ENCODE results near the gene CRYAB. TPM values are rescaled to one million over a fixed set of nuclear protein-coding genes. Genes with fewer than 3 reads are reported as not detected.

Gene CRYAB
- polyA plus RNA-seq, 2 of the 4 experiments (the other 2 are of a cell fraction), result 1.1 to 25.3 TPM

DNA sequence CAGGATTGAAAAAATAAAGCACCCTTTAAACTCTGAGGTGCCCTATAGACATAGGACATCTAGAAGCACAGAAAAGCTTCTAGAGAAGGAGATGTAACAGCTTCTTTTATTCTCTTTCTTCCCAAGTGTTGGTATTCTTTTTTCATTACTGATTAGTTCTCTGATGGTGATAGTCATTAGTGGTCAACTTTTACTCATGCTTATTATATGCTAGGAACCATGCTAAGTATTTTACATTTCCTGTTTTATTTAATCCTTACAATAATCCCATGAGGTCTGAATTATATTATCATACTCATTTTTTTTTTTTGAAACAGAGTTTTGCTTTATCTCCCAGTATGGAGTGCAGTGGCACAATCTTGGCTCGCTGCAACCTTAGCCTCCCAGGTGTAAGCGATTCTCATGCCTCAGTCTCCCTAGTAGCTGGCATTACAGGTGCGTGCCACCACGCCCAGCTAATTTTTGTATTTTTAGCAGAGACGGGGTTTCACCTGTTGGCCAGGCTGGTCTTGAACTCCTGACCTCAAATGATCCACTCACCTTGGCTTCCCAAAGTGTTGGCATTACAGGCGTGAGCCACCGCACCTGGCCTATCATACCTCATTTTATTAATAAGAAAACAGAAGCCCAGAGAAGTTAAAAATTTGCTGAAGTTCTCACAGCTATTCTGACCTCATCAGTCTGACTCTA is 10.1 kb upstream of the CRYAB start:
- TF ChIP-seq, protein P1, sequence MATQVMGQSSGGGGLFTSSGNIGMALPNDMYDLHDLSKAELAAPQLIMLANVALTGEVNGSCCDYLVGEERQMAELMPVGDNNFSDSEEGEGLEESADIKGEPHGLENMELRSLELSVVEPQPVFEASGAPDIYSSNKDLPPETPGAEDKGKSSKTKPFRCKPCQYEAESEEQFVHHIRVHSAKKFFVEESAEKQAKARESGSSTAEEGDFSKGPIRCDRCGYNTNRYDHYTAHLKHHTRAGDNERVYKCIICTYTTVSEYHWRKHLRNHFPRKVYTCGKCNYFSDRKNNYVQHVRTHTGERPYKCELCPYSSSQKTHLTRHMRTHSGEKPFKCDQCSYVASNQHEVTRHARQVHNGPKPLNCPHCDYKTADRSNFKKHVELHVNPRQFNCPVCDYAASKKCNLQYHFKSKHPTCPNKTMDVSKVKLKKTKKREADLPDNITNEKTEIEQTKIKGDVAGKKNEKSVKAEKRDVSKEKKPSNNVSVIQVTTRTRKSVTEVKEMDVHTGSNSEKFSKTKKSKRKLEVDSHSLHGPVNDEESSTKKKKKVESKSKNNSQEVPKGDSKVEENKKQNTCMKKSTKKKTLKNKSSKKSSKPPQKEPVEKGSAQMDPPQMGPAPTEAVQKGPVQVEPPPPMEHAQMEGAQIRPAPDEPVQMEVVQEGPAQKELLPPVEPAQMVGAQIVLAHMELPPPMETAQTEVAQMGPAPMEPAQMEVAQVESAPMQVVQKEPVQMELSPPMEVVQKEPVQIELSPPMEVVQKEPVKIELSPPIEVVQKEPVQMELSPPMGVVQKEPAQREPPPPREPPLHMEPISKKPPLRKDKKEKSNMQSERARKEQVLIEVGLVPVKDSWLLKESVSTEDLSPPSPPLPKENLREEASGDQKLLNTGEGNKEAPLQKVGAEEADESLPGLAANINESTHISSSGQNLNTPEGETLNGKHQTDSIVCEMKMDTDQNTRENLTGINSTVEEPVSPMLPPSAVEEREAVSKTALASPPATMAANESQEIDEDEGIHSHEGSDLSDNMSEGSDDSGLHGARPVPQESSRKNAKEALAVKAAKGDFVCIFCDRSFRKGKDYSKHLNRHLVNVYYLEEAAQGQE (IDR thresholded peaks at IDR 0.05), result no peak
- no peak for TF ChIP-seq ZNF302 (CRISPR knock-in tag; IDR thresholded peaks at IDR 0.05)
- TF ChIP-seq, protein P2, sequence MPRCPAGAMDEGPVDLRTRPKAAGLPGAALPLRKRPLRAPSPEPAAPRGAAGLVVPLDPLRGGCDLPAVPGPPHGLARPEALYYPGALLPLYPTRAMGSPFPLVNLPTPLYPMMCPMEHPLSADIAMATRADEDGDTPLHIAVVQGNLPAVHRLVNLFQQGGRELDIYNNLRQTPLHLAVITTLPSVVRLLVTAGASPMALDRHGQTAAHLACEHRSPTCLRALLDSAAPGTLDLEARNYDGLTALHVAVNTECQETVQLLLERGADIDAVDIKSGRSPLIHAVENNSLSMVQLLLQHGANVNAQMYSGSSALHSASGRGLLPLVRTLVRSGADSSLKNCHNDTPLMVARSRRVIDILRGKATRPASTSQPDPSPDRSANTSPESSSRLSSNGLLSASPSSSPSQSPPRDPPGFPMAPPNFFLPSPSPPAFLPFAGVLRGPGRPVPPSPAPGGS (IDR thresholded peaks at IDR 0.05), result no peak
- TF ChIP-seq RFX5 (IDR thresholded peaks at IDR 0.05), result no peak
- TF ChIP-seq JUN (IDR thresholded peaks at IDR 0.05), result no peak
- no peak for TF ChIP-seq ESRRA (IDR thresholded peaks at IDR 0.05; ENCODE audit: borderline replicate concordance, low read length)
- TF ChIP-seq HOXA7 (CRISPR knock-in tag; IDR thresholded peaks at IDR 0.05), result no peak
- no peak for TF ChIP-seq RCOR1 (IDR thresholded peaks at IDR 0.05; ENCODE audit: low read depth, low read length)
- FAIRE-seq, result no peak
- Histone ChIP-seq H3K4me2 (no peak overlapping the region), H3K9me3 (no peaks in the 10 kb centered on the region), H3K4me3 (no peak overlapping the region), H3K27ac (peak overlapping the region; percentile 22 to 34; a peak in 1 of 6 replicates), H3K4me1 (peaks cover 44% of the 10 kb centered on the region)
- ChIA-PET CTCF (interaction anchor here (0.8 kb wide), 1 partner anchor 65 kb away, joined by 3 read pairs; no protein-coding TSS in a partner anchor), POLR2A (interaction anchor here (0.6 kb wide), 1 partner anchor 15 kb away, joined by 3 read pairs; no protein-coding TSS in a partner anchor)
- 93% methylated on average over 7 of the region's 7 CpGs for WGBS (ENCODE audit: missing lambda C conversion rate)
- DNase-seq (ENCODE audit: low read depth in 1 of 2, low spot score in 1 of 2), result no peak
- no peak for ATAC-seq

DNA sequence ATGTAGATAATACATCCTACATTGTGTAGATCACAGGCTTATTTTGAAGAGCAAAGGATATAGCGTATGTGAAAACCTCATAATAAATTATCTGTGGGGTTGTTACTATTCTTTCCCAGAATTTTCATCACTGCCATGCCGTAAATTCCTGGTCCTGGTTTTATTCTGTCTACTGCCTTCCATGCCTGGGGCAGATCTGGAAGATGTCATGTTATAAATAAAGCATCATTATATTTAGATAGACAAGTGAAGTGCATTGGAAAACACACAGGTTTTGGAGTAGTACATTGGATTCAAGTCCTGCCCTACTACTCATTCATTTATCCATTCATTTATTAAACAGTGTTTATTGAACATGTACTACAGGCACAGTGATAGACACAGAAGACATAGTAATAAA is 9.3 kb upstream of the CRYAB start:
- Histone ChIP-seq H3K9me3 (no peaks in the 10 kb centered on the region), H3K27ac (no peak overlapping the region), H3K4me3 (no peak overlapping the region), H3K4me2 (no peak overlapping the region), H3K4me1 (peaks cover 39% of the 10 kb centered on the region)
- ChIA-PET CTCF (interaction anchor here (0.6 to 0.8 kb wide), 2 partner anchors 66 to 558 kb away, joined by 3 to 4 read pairs; no protein-coding TSS in a partner anchor), POLR2A (no interaction called here)
- ATAC-seq, result no peak
- no peak for DNase-seq (ENCODE audit: low read depth in 1 of 2, low spot score in 1 of 2)
- 96% methylated on average over 2 of the region's 2 CpGs for WGBS (ENCODE audit: missing lambda C conversion rate)
- no peak for FAIRE-seq
- TF ChIP-seq, protein P3, sequence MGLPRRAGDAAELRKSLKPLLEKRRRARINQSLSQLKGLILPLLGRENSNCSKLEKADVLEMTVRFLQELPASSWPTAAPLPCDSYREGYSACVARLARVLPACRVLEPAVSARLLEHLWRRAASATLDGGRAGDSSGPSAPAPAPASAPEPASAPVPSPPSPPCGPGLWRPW (IDR thresholded peaks at IDR 0.05), result no peak
- TF ChIP-seq EHF (CRISPR knock-in tag; IDR thresholded peaks at IDR 0.05) (no peak), RARB (CRISPR knock-in tag; IDR thresholded peaks at IDR 0.05) (no peak)

DNA sequence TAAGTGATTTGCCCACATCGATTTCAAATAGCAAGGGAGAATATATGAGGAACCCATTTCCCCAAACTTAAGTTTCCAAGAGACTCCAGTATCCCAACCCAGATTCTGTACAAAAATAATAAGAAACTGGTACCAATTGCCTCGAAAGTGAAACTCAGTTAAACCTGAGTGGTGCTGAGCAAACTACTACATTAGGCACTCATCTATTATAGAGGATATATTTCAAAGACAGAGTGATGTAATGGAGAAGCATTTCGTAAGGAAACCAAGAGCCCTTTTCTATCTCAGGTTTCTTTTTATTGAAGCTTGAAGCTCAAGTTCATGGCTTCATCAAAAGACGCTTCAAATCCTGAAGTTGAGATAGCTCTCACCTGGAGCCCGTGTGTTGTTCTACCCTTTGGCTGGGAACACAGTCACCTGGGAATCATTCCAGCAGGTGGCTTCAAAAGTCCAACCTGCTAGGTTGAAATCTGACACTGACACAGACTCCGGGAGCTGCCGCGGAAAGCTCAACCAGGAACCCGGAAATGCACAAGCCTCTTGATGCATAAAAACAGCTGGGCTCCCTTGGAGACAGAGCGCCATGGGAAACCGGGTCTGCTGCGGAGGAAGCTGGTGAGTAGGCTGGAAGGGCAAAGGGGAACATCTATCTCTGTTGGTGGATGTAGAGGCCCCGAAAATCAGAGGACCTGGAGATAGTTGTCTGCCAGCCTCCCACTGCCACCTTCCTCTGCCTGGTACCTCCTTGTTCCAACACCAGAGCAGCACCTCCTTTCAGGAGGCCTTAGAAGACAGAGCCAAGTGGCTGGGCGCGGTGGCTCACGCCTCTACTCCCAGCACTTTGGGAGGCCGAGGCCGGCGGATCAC is 7.1 kb upstream of the CRYAB start, which contains the start of gene C11orf52:
Gene C11orf52, plus strand, starts transcription at position 524 of the 867 bp plus-strand sequence. Its CDS starts 60 bp downstream, at position 584.
- FAIRE-seq (no peak), DNase-seq (ENCODE audit: low read depth in 1 of 2, low spot score in 1 of 2) (no peak), ATAC-seq (no peak)
- Histone ChIP-seq H3K27ac (no peak within 1 kb of the TSS), H3K4me3 (no peak within 1 kb of the TSS), H3K9me3 (no peaks in the 10 kb centered on the region), H3K4me2 (no peak within 1 kb of the TSS), H3K4me1 (peaks cover 16% of the 10 kb centered on the region)
- no peak for TF ChIP-seq TFCP2L1 (CRISPR knock-in tag; IDR thresholded peaks at IDR 0.05)
- TF ChIP-seq CEBPB (IDR thresholded peaks at IDR 0.05), result no peak
- TF ChIP-seq, protein P4, sequence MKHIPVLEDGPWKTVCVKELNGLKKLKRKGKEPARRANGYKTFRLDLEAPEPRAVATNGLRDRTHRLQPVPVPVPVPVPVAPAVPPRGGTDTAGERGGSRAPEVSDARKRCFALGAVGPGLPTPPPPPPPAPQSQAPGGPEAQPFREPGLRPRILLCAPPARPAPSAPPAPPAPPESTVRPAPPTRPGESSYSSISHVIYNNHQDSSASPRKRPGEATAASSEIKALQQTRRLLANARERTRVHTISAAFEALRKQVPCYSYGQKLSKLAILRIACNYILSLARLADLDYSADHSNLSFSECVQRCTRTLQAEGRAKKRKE (CRISPR knock-in tag; IDR thresholded peaks at IDR 0.05; ENCODE audit: low read depth), result no peak
- ChIA-PET CTCF (interaction anchor here (0.7 to 1.2 kb wide), 3 partner anchors 13 to 63 kb away, joined by 3 read pairs; no protein-coding TSS in a partner anchor), POLR2A (no interaction called here)
- 88% methylated on average over 19 of the region's 19 CpGs for WGBS (ENCODE audit: missing lambda C conversion rate)

Measured in A549 (cell line).